Fibroblast of upper back skin (primary cell): ENCODE results near the gene TGFBR3.
"Not testable (repeated sequence)": the region's sequence is repeated elsewhere in the genome, so short reads cannot be mapped to it uniquely, and the experiment has no call there.

Source experiments
- DNase-seq: peaks from one replicate; pipeline ENCODE4 v3.0.0-alpha.2; 2013

Gene TGFBR3

DNA sequence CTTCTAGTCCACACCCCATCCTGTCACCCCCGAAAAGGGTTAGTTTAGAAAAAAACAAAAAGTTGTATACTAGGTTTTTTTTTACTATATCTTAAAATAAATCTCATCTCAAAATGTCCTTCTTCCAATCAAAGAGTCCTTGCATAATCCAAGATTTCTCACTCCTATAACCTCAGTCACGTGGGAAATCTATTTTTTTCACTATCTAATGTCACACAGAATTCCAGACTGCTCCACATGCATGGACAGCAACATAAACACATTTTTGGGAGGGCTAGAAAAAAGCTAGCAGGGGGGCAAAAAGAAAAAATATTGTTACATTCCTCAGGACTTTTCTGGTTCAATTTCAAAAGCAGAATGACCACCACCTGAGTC, 39.3 kb downstream of the TGFBR3 start:
- DNase-seq, result no peak

GRCh38 chr1:91846007-91846638, 39.8 kb downstream of the TGFBR3 start:
- DNase-seq, result peak; percentile 40

DNA sequence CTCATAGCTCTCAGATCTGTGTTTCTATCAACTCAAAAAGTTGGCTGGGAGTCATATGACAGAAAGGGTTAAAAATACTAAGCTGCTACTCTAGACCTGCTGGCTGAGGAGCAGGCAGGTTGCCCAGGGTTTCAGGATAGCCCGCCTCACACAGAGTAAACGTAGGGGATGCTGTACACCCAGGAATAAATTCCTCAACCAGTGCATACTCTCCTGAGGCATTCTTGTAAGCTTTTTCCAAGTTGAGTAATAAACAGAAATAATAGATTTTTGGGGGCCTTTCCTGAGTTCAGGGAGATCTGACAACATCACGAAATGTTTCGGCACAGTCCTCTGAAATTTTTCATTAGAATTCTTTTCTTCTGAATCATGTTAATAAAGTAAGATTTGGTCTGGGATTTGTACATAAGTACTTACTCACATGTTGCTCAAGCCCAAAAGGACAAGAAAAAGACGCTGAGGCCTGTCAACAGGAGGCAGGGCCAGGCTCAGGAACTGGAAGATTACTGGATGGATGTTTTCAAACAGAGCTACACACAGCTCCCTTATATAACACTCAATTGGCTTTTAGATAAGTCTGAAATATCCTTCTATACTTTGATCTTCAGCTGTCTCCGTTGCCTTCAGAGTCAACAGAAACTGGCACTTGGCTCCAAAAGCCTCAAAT, 41.0 kb downstream of the TGFBR3 start:
- DNase-seq, result peak; percentile 96

DNA sequence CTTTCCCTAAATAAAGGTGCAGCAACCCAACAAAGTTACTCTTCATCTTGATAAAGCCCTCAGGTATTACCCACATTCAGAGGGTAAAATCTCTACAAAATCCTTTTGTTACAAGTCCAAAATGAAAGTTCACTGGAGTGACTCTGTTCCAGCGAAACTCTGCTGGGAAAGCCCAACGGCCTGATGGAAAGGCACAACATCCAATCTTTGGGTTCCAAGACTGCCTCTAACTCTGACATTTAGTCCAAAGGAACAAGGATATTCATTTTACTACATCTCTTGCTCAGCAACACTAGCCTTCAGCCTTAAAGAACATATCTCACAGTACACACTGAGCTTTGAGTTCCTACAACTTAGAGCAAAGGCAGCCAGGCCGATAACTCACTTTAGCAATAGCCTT, 42.1 kb downstream of the TGFBR3 start:
- DNase-seq, result no peak

DNA sequence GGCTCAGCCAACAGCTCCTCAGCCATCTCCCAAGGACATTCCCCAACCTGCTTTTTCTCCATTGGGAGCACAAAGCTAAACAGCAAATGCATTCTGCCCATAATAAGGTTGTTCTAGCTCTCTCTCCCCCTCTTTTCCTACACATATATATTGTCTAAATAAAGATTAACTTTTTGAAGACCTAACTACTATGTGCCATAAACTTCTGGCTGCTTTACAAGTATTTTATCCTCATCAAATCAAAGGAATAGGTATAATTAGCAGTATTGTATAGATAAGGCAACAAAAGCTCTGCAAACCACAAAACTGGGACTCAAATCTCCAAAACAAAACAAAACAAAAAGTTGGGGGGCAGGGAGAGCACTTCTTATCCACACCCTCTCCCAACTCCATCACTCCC, 43.4 kb downstream of the TGFBR3 start:
- DNase-seq, result no peak

DNA sequence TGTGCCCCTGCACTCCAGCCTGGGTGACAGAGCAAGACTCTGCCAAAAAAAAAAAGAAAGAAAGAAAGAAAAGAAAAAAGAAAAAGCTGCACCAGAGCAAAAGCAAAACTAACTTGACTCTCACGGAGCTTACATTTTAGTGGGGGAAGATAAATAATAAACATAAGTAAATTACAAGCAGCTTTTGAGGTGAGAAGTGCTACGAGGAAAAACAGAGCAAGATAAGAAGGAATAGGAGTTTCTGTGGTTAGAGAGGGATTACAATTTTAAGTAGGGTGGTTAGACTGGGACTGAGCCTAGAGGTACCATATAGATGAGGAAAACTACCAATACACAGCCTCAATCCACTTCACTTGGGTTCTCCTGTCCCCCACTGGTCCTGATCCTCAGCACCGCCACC, 43.9 kb downstream of the TGFBR3 start:
- DNase-seq, result no peak

DNA sequence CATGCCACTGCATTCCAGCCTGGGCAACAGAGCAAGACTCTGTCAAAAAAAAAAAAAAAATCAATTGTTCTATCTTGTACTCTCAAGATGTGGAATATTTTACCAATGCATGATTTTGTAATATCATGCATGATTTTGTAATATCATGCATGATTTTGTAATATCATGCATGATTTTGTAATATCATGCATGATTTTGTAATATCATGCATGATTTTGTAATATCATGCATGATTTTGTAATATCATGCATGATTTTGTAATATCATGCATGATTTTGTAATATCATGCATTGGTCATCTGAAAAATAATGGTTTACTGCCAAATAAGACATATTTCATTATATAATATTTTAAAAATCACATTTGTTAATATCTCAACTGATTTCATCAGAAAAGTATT, 45.7 kb downstream of the TGFBR3 start:
- DNase-seq, result not testable (repeated sequence)

DNA sequence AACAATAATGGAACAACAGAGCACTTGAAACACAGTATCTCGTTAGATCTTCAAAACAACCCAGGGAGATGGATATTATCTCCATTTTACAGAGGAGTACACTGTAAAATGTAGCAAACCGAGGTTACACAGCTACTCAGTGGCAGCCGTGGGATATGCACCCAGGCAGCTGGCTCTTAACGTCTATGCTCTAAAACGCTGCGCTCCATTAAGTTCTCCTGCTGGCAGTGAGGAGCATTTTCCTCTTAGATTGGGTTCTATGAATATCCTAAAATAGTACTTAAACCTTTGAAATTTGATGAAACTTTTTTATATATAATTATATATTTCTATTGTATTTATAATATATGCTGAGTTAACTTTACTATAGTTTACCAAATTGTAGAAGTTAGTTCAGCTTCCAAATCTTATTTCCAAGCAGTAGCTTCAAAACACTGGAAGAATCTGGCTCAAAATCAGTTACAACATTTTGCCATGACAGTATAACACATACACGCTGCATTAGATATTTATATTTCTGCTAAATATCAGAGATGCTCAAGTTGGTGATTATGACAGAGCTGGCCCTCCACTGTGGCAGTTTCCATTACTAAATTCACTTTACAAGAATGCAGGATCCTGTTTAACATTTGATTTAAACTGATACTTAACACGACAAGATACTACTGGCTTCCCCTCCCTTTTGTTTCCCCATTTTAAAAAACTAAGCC, 49.5 kb downstream of the TGFBR3 start:
- DNase-seq, result no peak

- no peak for DNase-seq
Measured at GRCh38 chr1:91835087-91835521, 50.8 kb downstream of the TGFBR3 start.

DNA sequence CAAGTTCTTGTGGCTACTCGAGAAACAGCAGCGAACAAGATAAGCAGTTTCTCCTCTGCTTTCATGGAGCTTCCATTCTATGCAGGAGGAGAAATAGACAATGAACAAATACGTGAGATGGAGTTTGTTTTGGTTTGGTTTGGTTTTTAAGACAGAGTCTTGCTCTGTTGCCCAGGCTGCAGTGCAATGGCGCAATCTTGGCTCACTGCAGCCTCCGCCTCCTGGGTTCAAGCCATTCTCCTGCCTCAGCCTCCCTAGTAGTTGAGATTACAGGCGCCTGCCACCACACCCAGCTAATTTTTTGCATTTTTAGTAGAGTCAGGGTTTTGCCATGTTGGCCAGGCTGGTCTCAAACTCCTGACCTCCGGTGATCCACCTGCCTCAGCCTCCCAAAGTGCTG, 51.4 kb downstream of the TGFBR3 start:
- DNase-seq, result not testable (repeated sequence)

- no peak for DNase-seq
Measured at GRCh38 chr1:91833946-91834345, 52.0 kb downstream of the TGFBR3 start.

DNA sequence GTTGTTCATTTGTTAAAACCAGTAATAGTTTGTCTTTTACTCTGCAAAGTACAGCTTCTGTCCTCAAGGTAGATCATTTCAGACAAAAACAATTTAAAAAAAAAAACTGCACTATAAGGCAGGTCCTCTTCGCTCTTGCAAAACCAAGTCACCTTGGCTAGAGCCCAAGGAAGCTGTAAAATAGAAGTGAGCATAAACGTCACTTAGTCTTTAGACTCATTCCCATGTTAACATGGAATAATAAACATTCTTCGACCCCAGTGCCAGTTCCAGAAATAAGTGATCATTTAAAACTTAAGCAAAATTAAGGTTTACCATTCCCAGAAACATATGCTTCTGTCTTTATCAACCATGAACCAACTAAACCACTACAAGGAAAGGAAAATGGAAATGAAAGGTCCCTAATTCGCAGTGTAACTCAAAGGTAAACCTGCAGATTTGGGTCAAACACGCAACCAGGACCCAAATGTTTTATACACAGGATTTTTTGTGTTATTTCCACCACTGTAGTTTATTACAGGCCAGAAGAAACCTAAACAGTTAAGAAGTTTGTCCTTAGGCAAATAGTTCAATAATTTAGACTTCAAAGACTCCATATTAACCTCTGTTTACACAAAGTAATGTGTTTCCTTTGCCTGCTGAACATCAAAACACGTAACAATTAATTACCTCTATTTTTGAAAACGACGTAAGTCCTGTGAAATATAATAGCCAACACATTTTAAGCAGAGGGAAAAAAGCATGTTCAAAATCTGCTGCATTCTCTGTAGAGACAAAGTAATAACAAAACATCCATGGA, 54.6 kb downstream of the TGFBR3 start:
- DNase-seq, result no peak

DNA sequence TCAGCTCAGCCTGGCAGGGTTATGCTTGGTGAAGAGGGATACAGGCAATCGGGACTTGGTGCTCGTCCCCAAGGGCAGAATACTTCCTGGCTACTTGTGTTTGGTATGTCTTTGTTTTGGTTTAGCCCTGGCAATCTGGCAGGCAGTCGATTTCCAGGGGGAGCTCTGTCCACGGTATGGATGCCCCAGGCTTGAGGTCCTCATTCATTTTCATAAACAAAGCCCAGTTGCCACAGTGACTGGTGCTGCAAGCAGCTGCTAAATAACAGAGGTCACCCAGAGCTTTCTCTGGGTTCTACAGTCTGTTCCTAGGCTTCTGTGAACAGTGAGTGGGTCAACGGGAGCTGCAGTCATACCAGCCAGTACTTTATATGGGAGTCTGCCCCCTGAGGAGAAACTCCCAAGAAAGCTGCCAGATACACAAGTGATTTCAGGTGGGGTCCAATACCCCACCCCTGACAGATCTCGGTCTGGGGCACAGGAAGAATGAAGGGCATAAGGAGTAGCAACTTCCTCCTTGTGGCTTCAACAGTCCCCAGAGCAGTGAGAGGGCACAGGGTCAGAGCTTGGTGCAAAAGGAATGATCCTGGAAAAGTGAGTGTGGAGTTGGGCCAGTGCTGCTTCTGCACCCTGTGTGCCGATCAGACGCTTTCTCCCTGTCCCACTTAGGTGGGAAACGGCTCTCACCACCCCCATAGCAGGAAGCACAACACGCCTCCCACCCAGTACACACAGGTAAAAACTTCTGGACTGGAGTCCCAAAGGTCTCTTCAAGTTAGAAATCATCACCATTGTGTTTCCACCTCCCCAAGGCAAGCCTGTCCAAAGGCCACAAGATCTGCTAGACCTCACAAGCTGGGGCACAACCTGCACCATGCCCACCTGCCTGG, 55.5 kb downstream of the TGFBR3 start:
- DNase-seq, result peak; percentile 42

DNA sequence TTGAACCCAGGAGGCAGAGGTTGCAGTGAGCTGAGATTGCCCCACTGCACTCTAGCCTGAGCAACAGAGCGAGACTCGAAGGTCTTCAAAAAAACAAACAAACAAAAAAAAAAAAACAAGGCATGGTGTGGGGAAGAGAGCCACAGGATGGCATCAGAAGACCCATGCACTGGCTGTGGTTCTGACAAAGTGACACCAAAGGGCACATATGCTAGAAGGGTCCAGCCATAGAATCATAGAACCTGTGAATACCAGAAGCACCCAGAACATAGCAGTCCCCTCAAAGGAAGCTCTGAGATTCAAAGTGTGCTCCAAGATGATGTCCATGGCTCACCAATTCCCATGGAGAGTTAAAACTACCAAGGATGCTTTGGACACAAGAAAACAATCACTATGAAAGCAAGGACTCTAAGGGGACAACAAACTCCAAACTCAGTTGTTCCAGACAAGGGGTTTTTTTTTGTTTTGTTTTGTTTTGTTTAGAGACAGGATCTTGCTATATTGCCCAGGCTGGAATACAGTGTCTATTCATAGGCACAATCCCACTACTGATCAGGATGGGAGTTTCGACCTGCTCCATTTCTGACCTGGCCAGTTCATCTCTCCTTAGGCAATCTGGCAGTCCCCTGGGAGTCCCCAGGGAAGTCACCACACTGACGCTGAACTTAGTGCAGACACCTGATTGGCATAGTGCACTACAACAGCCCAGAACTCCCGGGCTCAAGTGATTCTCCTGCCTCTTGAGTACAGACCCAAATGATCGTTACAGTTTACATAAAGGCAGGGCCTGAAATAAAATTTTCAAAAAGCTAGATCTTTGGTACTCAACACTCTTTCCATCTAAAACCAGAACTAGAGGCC, 56.4 kb downstream of the TGFBR3 start:
- no peak for DNase-seq

- no peak for DNase-seq
Measured at GRCh38 chr1:91828583-91829281, 57.2 kb downstream of the TGFBR3 start.

DNA sequence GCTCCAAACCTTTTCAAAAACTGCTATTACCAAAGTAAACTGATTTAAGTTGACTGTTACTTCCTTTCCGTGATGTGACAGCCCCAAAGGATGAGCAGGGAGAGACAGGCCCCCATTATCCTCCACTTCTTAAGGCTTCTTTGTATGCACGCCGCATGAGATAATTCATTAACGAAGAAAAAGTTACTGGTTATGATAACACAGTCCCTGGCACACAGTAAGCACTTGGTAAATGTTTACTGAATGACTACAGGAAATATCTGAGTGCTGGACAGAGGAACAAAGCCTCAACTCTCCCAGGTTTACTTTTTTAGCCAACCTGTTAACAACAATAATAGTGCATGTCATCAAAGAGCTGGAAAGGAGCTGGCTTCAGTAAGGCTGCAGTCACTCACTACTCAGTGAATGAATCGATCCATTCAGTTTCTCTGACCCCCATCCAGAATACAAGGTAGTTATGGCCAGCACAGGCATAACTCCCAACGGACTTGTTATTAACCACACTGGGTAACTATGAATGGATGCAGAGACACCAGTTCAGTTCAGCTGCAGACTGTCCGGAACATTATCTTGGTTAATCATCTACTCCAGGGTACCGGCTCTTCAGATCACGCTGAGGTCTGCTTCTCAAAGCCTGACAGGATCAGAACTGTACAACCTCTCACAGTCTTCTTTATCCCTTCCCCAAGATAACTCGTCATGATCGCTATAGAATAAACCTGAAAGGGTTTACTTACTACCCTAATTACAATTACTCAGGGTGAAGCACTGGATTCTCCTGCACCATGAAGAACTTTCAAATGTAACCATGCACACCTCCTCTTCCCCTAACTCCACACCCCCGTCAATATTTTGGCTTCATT, 58.3 kb downstream of the TGFBR3 start:
- no peak for DNase-seq

DNA sequence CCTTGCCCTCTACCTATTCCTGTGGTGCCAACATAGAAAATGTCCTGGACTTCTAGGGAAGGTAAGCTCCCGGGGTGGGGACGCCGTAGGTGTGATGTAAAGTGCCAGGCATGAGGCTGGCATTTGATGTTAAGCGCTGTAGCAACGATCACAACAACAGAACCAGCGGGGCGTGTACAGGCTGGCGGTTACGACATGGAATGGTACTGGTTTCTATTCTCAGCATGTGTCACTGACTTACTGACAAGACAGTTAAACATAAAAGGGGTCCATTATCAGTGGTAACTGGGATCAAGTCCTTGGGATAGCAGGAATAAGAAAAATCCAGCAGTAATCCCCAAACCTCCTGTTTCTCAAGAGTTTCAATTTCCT, 58.9 kb downstream of the TGFBR3 start:
- no peak for DNase-seq

- no peak for DNase-seq
Measured at GRCh38 chr1:91826649-91827048, 59.3 kb downstream of the TGFBR3 start.

DNA sequence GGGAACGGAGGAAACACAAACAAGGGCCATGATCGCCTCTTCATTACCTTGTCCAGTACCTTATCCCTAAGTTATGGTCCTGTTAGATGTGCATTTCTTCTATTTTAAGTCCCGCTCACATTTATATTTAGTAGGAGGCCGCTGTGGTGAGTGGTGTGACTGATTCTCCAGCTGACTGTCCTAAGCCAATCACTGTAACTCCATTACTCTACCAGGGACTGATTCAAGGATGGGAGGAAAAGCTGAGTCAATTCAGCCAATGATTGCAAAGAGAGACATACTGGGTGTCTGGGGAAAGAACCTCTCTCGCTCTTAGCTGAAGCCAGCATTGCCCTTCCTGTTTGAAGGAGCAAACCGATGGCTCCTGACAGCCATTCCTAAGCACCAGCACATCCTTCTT, 59.7 kb downstream of the TGFBR3 start:
- DNase-seq, result no peak
